Measurements from ENCODE around the gene CLK3. TPM values are rescaled to one million over a fixed set of nuclear protein-coding genes. Genes with fewer than 3 reads are reported as not detected.
A peak's percentile ranks its signal among the peaks of the same experiment; 100 is the strongest.

Gene CLK3
- total RNA-seq, 1 donor from 2014 or later: 24.0 TPM

DNA sequence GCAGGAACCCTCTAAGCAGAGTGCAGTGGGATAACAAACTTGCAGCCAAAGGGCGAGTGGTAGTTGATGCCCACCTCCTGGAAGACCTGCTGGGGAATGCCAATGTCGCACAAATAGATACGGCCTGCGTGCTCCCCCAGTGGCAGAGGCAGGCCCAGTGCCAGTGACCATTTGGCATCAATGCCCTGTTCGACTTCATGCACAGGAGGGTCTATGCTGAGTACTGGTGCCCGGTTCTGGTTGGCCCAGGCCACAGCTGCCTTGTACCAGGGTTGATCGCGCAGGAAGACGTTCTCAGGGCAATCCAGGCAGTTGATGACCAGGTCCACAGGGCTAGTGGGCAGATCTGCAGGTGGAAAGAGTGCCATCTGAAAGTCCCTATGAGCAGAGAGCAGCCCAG is 17.0 kb downstream of the CLK3 start:
- H3K36me3 ChIP-seq (ENCODE audit: control insufficient read depth in 3 of 3, insufficient read depth in 3 of 3, low read length in 3 of 3): peaks cover 76 to 89% (median 88%) of the 10 kb centered on the region in 3 donors
- H3K27me3 ChIP-seq (ENCODE audit: control insufficient read depth in 3 of 3, insufficient read depth in 3 of 3, low read length in 3 of 3): no peaks in the 10 kb centered on the region
- H3K27ac ChIP-seq (ENCODE audit: low read depth, low read length): no peak overlapping the region

DNA sequence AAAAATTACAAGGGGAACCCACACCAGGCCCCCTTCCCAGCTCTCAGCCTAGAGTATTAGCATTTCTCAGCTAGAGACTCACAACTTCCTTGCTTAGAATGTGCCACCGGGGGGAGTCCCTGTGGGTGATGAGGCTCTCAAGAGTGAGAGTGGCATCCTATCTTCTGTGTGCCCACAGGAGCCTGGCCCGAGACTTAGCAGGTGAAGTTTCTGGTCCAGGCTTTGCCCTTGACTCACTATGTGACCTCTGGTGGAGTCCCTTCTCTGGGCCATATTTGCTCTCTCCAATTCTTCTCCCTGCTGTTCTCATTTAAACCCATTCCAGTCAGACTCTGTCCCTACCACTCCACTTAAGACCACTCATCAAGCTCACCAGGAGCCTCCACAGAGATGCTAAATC is 18.1 kb downstream of the CLK3 start:
- no peaks in the 10 kb centered on the region for H3K9me3 ChIP-seq (ENCODE audit: control insufficient read depth in 3 of 3, low read length in 3 of 3)
- no peak overlapping the region for H3K27ac ChIP-seq (ENCODE audit: low read depth, low read length)
- H3K4me3 ChIP-seq (ENCODE audit: low read length in 3 of 3): no peak overlapping the region
- no peaks in the 10 kb centered on the region for H3K27me3 ChIP-seq (ENCODE audit: control insufficient read depth in 3 of 3, insufficient read depth in 3 of 3, low read length in 3 of 3)
- H3K4me1 ChIP-seq (ENCODE audit: control insufficient read depth in 3 of 3, insufficient read depth in 3 of 3, low read length in 3 of 3): no peaks in the 10 kb centered on the region
- no peak overlapping the region for H3K9ac ChIP-seq (ENCODE audit: low read depth in 1 of 3, low read length in 3 of 3)
- peaks cover 64 to 85% (median 84%) of the 10 kb centered on the region in 3 donors for H3K36me3 ChIP-seq (ENCODE audit: control insufficient read depth in 3 of 3, insufficient read depth in 3 of 3, low read length in 3 of 3)

More for the DNA sequence above, 17.0 kb downstream of the CLK3 start:
- Histone ChIP-seq H3K4me1 (ENCODE audit: control insufficient read depth in 3 of 3, insufficient read depth in 3 of 3, low read length in 3 of 3) (no peaks in the 10 kb centered on the region), H3K4me3 (ENCODE audit: low read length in 3 of 3) (no peak overlapping the region), H3K9me3 (ENCODE audit: control insufficient read depth in 3 of 3, low read length in 3 of 3) (no peaks in the 10 kb centered on the region), H3K9ac (ENCODE audit: low read depth in 1 of 3, low read length in 3 of 3) (no peak overlapping the region)

DNA sequence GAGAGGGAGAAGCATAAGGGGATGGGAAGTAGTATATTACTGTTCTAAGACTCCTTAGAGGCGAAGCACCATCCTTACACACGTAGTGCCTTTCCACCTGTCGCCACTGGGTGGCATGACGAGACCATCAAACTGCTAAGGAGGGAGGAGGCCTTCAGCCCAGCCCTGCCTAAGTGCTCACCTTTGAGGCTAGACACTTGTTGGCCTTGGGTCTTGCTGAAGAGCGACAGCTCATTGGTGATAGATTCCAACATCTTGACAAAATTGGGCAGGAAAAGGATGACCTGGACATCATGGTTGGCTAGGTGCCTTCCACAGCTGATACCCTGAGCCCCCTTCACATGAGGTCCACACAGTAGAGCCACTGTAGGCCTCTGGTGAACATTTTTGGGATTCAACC is 19.6 kb downstream of the CLK3 start:
- no peak overlapping the region for H3K27ac ChIP-seq (ENCODE audit: low read depth, low read length)
- no peak overlapping the region for H3K4me3 ChIP-seq (ENCODE audit: low read length in 3 of 3)
- H3K9me3 ChIP-seq (ENCODE audit: control insufficient read depth in 3 of 3, low read length in 3 of 3): no peaks in the 10 kb centered on the region
- no peaks in the 10 kb centered on the region for H3K27me3 ChIP-seq (ENCODE audit: control insufficient read depth in 3 of 3, insufficient read depth in 3 of 3, low read length in 3 of 3)
- H3K36me3 ChIP-seq (ENCODE audit: control insufficient read depth in 3 of 3, insufficient read depth in 3 of 3, low read length in 3 of 3): peaks cover 65 to 87% (median 87%) of the 10 kb centered on the region in 3 donors
- no peaks in the 10 kb centered on the region for H3K4me1 ChIP-seq (ENCODE audit: control insufficient read depth in 3 of 3, insufficient read depth in 3 of 3, low read length in 3 of 3)
- H3K9ac ChIP-seq (ENCODE audit: low read depth in 1 of 3, low read length in 3 of 3): no peak overlapping the region

DNA sequence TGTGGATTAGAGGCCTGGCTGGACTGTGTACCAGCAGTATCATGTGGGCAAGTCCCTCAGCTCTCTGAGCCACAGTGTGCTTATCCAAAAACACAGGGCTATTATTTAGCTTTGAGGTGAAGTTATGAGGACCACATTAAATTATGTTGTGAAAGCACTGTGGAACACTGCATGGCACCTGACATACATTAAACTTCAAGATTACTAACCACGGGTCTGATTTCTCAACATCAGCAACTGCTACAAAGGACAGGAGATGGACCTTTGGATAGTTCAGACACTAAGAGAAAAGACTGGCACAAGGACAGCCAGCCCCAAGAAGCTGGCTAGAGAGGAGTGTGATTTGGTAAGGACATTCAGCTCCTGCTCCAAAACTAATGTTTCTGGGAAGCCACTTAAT is 21.3 kb downstream of the CLK3 start:
- H3K4me3 ChIP-seq (ENCODE audit: low read length in 3 of 3): no peak overlapping the region
- no peaks in the 10 kb centered on the region for H3K27me3 ChIP-seq (ENCODE audit: control insufficient read depth in 3 of 3, insufficient read depth in 3 of 3, low read length in 3 of 3)
- H3K4me1 ChIP-seq (ENCODE audit: control insufficient read depth in 3 of 3, insufficient read depth in 3 of 3, low read length in 3 of 3): peaks cover 1 to 8% (median 6%) of the 10 kb centered on the region in 3 donors
- H3K27ac ChIP-seq (ENCODE audit: low read depth, low read length): no peak overlapping the region
- H3K36me3 ChIP-seq (ENCODE audit: control insufficient read depth in 3 of 3, insufficient read depth in 3 of 3, low read length in 3 of 3): peaks cover 50 to 81% (median 75%) of the 10 kb centered on the region in 3 donors
- no peak overlapping the region for H3K9ac ChIP-seq (ENCODE audit: low read depth in 1 of 3, low read length in 3 of 3)
- H3K9me3 ChIP-seq (ENCODE audit: control insufficient read depth in 3 of 3, low read length in 3 of 3): no peaks in the 10 kb centered on the region

DNA sequence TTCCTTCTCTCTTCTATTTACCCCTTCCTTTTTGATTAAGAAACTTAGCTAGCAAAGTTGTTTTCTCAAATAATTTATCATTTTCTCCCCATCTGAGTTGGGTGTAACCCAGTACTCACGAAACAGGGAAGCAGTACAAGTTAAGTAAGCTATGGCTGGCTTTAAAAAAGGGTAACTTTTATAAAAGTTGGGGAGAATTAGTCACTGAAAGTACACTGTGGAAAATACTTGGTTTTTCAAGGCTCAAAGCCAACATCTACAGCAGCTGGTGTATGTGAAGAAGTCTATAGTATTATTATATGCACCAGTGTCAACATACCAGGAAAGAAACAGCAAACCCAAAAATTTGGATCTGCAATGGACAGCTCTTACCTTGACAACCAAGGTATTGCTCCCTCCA is 25.5 kb downstream of the CLK3 start:
- no peak overlapping the region for H3K9ac ChIP-seq (ENCODE audit: low read depth in 1 of 3, low read length in 3 of 3)
- no peaks in the 10 kb centered on the region for H3K27me3 ChIP-seq (ENCODE audit: control insufficient read depth in 3 of 3, insufficient read depth in 3 of 3, low read length in 3 of 3)
- peaks cover 26 to 45% (median 37%) of the 10 kb centered on the region in 3 donors for H3K36me3 ChIP-seq (ENCODE audit: control insufficient read depth in 3 of 3, insufficient read depth in 3 of 3, low read length in 3 of 3)
- no peaks in the 10 kb centered on the region for H3K9me3 ChIP-seq (ENCODE audit: control insufficient read depth in 3 of 3, low read length in 3 of 3)
- H3K4me3 ChIP-seq (ENCODE audit: low read length in 3 of 3): no peak overlapping the region
- H3K27ac ChIP-seq (ENCODE audit: low read depth, low read length): no peak overlapping the region
- H3K4me1 ChIP-seq (ENCODE audit: control insufficient read depth in 3 of 3, insufficient read depth in 3 of 3, low read length in 3 of 3): peaks cover 24 to 28% (median 24%) of the 10 kb centered on the region in 3 donors

DNA sequence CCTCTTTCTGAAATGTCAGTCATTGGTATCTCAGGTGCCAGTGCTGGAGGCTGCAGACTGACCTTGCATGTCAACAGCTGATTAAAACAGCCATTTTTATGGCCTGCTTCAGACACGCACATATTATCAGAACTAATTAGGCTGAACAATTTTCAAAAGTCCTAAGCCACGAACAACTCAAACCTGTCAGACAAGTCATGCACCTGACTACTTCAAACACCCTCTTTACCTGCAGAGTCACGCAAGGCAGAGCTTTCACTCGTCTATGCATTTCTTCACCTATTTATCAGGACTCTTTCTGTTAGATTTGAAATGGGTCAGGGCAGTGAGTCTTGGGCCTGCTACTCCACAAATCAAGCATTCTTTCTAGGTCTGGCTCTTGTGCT is 26.7 kb downstream of the CLK3 start:
- peaks cover 24 to 28% (median 25%) of the 10 kb centered on the region in 3 donors for H3K4me1 ChIP-seq (ENCODE audit: control insufficient read depth in 3 of 3, insufficient read depth in 3 of 3, low read length in 3 of 3)

DNA sequence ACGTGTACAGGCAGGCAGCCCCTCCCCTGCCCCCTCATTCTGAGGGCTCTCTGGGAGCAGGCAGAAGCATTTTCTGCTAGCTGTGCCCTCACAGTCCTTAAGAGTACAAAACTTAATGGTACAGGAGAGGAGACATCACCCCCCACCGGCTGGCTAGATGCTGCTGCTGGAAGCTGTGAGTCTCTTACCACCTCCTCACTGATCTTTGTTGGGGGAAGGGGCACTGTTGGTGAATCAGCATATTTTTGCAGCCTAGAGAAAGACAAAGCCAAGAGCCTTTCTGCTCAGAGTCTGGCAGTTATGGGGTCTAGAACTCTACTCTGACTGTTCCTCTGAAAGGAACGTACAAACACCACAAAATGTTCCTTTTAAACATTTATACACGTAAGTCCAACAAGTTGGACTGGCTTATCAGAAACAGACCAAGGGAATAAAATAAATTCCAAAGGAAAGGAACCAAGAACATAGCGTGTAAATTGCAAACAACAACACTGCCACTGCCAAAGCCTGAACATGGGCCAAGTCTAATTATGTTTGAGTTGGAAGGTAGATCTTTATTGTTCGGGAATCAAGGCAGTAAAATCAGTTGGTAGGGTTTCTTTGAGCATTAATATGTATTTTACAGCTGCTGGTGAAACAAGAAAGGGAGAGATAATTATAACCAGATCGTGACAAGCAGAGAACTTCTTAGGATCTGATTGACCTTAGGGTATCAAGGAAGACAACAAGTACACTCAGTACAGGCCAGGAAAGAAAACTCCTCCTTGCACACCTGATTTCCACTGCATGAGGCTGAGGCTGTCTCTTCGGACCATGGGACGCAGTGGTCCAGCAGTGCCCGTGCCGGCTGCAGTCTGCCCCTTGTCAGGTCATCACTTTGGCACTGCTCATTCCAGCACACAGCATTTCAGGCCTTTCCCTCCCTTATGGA is 27.4 kb downstream of the CLK3 start:
- Histone ChIP-seq H3K27ac (ENCODE audit: low read depth, low read length) (no peak overlapping the region), H3K4me1 (ENCODE audit: control insufficient read depth in 3 of 3, insufficient read depth in 3 of 3, low read length in 3 of 3) (peaks cover 24 to 28% (median 28%) of the 10 kb centered on the region in 3 donors), H3K36me3 (ENCODE audit: control insufficient read depth in 3 of 3, insufficient read depth in 3 of 3, low read length in 3 of 3) (peaks cover 14 to 31% (median 18%) of the 10 kb centered on the region in 3 donors), H3K9ac (ENCODE audit: low read depth in 1 of 3, low read length in 3 of 3) (peak overlapping the region; percentile 10 to 51 (median 13)), H3K4me3 (ENCODE audit: low read length in 3 of 3) (no peak overlapping the region), H3K27me3 (ENCODE audit: control insufficient read depth in 3 of 3, insufficient read depth in 3 of 3, low read length in 3 of 3) (no peaks in the 10 kb centered on the region), H3K9me3 (ENCODE audit: control insufficient read depth in 3 of 3, low read length in 3 of 3) (no peaks in the 10 kb centered on the region)

More for the DNA sequence above, 26.7 kb downstream of the CLK3 start:
- Histone ChIP-seq H3K4me3 (ENCODE audit: low read length in 3 of 3) (no peak overlapping the region), H3K27ac (ENCODE audit: low read depth, low read length) (no peak overlapping the region), H3K36me3 (ENCODE audit: control insufficient read depth in 3 of 3, insufficient read depth in 3 of 3, low read length in 3 of 3) (peaks cover 14 to 36% (median 25%) of the 10 kb centered on the region in 3 donors), H3K27me3 (ENCODE audit: control insufficient read depth in 3 of 3, insufficient read depth in 3 of 3, low read length in 3 of 3) (no peaks in the 10 kb centered on the region), H3K9me3 (ENCODE audit: control insufficient read depth in 3 of 3, low read length in 3 of 3) (no peaks in the 10 kb centered on the region), H3K9ac (ENCODE audit: low read depth in 1 of 3, low read length in 3 of 3) (peak overlapping the region in 1 of 3 donors; percentile 51)

DNA sequence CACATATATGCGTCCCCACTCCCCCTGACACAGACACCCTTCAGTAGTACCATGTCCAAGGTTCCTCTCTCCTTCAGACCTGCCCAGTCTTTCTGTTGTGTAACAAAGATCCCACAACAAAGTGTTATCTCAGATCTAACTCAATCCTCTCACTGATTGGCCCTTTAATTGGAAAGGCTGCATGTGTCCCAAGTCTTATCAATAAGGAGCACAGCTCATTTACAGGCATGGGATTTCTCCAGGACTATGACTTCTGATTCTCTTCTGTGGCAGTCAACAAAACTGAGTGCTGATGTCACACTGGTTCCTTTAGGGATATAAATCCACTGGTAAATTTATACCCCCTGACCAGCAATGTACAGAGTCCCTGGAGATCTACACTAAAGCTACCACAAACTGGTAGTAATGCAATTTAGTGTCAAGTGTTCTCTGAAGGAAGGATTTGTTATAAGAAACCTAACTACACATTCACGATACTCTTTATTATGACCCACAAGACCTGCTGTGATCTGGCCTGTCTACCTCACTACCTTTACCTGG is 28.1 kb downstream of the CLK3 start:
- peaks cover 27 to 28% (median 28%) of the 10 kb centered on the region in 3 donors for H3K4me1 ChIP-seq (ENCODE audit: control insufficient read depth in 3 of 3, insufficient read depth in 3 of 3, low read length in 3 of 3)
- no peak overlapping the region for H3K4me3 ChIP-seq (ENCODE audit: low read length in 3 of 3)
- H3K36me3 ChIP-seq (ENCODE audit: control insufficient read depth in 3 of 3, insufficient read depth in 3 of 3, low read length in 3 of 3): peaks cover 14 to 27% (median 14%) of the 10 kb centered on the region in 3 donors
- H3K9me3 ChIP-seq (ENCODE audit: control insufficient read depth in 3 of 3, low read length in 3 of 3): no peaks in the 10 kb centered on the region
- peak overlapping the region in 1 of 3 donors; percentile 10 for H3K9ac ChIP-seq (ENCODE audit: low read depth in 1 of 3, low read length in 3 of 3)
- H3K27ac ChIP-seq (ENCODE audit: low read depth, low read length): no peak overlapping the region
- no peaks in the 10 kb centered on the region for H3K27me3 ChIP-seq (ENCODE audit: control insufficient read depth in 3 of 3, insufficient read depth in 3 of 3, low read length in 3 of 3)

DNA sequence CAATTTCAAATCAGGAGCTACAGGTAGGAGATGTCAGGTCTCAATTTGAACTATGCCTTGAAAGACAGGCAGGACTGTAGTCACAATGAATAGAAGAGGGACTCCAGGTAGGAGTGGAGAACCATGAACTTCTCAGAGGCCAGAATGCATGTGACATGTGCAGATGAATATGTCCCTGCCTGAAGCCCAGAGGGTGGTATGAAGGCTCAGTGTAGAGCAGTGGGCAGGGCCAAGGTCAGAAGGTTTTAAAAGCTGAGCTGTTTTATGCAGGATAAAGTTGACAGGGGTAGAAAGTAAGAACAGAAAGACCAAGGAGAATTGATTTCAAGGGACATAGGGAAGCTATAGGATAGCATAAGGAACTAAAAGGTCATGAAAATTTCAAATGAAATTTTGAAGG is 30.8 kb downstream of the CLK3 start:
- Histone ChIP-seq H3K27ac (ENCODE audit: low read depth, low read length) (no peak overlapping the region), H3K4me1 (ENCODE audit: control insufficient read depth in 3 of 3, insufficient read depth in 3 of 3, low read length in 3 of 3) (peaks cover 28 to 42% (median 38%) of the 10 kb centered on the region in 3 donors), H3K27me3 (ENCODE audit: control insufficient read depth in 3 of 3, insufficient read depth in 3 of 3, low read length in 3 of 3) (no peaks in the 10 kb centered on the region), H3K36me3 (ENCODE audit: control insufficient read depth in 3 of 3, insufficient read depth in 3 of 3, low read length in 3 of 3) (peaks cover 0 to 10% (median 2%) of the 10 kb centered on the region in 3 donors), H3K9ac (ENCODE audit: low read depth in 1 of 3, low read length in 3 of 3) (no peak overlapping the region), H3K4me3 (ENCODE audit: low read length in 3 of 3) (no peak overlapping the region), H3K9me3 (ENCODE audit: control insufficient read depth in 3 of 3, low read length in 3 of 3) (no peaks in the 10 kb centered on the region)
